Measurements from ENCODE around the gene OR2T27.
"Not testable (repeated sequence)": the region's sequence is repeated elsewhere in the genome, so short reads cannot be mapped to it uniquely, and the experiment has no call there.

Gene OR2T27

GRCh38 chr1:248642971-248643651 lies 12.2 kb downstream of the OR2T27 start:
- DNase-seq; in situ Hi-C loops (cut with HindIII; ENCODE audit: low pct_ligation_motif_present, low pct_unique_long_range_greater_than_20kb, low sequenced_read_pairs): not testable (repeated sequence)

- DNase-seq; in situ Hi-C loops (cut with HindIII; ENCODE audit: low pct_ligation_motif_present, low pct_unique_long_range_greater_than_20kb, low sequenced_read_pairs): not testable (repeated sequence)
Observed at GRCh38 chr1:248641583-248641982, 13.7 kb downstream of the OR2T27 start.

DNA sequence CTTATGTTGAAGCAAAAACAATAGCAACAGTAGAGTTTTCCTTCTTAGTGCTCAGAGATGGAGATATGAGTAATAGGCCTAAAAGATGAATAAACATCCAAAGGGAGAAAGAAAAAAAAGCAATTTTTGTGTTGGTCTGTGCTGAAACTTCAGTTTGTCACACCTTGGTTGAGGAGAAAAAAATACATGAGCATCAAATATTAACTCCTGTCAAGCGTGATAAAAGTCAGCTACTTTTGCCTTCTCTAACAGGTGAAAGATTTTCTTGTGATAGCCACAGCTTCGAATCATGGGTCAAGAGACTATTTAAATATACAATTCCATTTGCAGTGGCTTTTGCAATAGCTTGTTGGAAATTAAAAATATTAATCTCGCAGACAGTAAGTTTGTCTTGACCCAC lies 14.4 kb downstream of the OR2T27 start:
- in situ Hi-C loops (cut with HindIII; ENCODE audit: low pct_ligation_motif_present, low pct_unique_long_range_greater_than_20kb, low sequenced_read_pairs); DNase-seq: not testable (repeated sequence)

- DNase-seq; in situ Hi-C loops (cut with HindIII; ENCODE audit: low pct_ligation_motif_present, low pct_unique_long_range_greater_than_20kb, low sequenced_read_pairs): not testable (repeated sequence)
Observed at GRCh38 chr1:248639652-248640051, 15.7 kb downstream of the OR2T27 start.

- in situ Hi-C loops (cut with HindIII; ENCODE audit: low pct_ligation_motif_present, low pct_unique_long_range_greater_than_20kb, low sequenced_read_pairs); DNase-seq: not testable (repeated sequence)
Observed at GRCh38 chr1:248636612-248637011, 18.7 kb downstream of the OR2T27 start.

- in situ Hi-C loops (cut with HindIII; ENCODE audit: low pct_ligation_motif_present, low pct_unique_long_range_greater_than_20kb, low sequenced_read_pairs): not testable (repeated sequence)
Observed at GRCh38 chr1:248634991-248635390, 20.3 kb downstream of the OR2T27 start, which contains the start of gene OR2T11. Gene OR2T11, minus strand, starts transcription at chr1:248635091. Its CDS starts 7,963 bp downstream, at chr1:248627128.

GRCh38 chr1:248631354-248632008 lies 23.8 kb downstream of the OR2T27 start:
- in situ Hi-C loops (cut with HindIII; ENCODE audit: low pct_ligation_motif_present, low pct_unique_long_range_greater_than_20kb, low sequenced_read_pairs): no loop called here
- DNase-seq: no peak

More at GRCh38 chr1:248634991-248635390, 20.3 kb downstream of the OR2T27 start, which contains the start of gene OR2T11:
- not testable (repeated sequence) for DNase-seq

DNA sequence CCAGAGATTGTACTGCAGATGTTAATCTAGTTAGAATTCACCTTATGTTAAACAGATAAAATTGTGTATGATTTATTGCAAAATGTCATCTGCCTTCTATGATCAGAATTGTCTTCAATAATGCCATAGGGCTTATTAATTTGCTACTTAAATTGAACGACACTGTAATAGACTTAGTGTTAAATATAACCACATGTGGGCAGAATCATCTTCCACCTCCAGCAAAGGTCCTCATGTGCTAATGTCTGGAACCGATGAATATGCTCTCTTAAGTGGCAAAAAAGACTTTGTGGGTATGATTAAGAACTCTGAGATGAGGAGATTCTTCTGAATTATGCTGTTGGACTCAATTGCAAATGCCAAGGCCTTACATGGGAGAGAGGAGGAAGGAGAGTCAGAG lies 24.8 kb downstream of the OR2T27 start:
- no peak for DNase-seq
- in situ Hi-C loops (cut with HindIII; ENCODE audit: low pct_ligation_motif_present, low pct_unique_long_range_greater_than_20kb, low sequenced_read_pairs): no loop called here

GRCh38 chr1:248627971-248628844 lies 27.1 kb downstream of the OR2T27 start:
- DNase-seq: no peak
- in situ Hi-C loops (cut with HindIII; ENCODE audit: low pct_ligation_motif_present, low pct_unique_long_range_greater_than_20kb, low sequenced_read_pairs): no loop called here

DNA sequence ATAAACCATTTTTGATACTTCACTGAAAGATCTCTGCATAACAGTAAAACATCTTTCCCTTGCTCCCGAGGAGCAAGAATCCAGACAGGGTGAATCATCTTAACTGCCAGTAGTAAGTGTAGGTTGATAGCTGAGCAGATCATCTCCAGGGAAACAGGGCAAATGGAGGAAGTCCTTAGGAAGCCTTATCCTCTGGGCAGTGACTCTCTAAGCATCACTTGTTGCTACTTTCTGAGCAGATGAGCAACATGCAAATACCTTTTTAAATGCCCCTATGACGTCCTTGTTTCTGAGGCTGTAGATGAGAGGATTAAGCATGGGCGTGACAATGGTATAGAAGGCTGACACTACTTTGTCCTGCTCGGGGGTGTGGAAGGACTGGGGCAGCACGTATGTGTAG lies 29.4 kb downstream of the OR2T27 start:
- in situ Hi-C loops (cut with HindIII; ENCODE audit: low pct_ligation_motif_present, low pct_unique_long_range_greater_than_20kb, low sequenced_read_pairs): no loop called here
- no peak for DNase-seq

- DNase-seq: no peak
- in situ Hi-C loops (cut with HindIII; ENCODE audit: low pct_ligation_motif_present, low pct_unique_long_range_greater_than_20kb, low sequenced_read_pairs): no loop called here
Observed at GRCh38 chr1:248625166-248625565, 30.2 kb downstream of the OR2T27 start.

- DNase-seq: peak; percentile 54
- in situ Hi-C loops (cut with HindIII; ENCODE audit: low pct_ligation_motif_present, low pct_unique_long_range_greater_than_20kb, low sequenced_read_pairs): no loop called here
Observed at GRCh38 chr1:248622570-248623001, 32.7 kb downstream of the OR2T27 start.

DNA sequence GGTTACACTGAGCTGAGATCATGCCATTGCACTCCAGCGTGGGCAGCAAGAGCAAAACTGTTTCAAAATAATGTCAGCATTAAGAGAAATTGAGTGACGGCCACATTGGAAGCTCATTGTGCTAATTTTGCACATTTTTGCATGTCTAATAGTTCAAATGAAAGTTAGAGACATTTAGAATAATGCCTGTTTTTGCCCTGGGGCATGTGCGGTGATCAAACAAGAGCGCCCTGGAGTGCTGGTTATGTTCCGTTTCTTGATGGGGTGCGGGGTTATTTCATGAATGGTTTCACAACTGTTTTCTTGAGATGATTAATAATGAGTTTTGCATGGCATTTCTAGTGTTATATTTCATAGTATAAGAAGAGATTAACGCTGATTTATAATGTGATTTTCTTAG lies 33.6 kb downstream of the OR2T27 start:
- in situ Hi-C loops (cut with HindIII; ENCODE audit: low pct_ligation_motif_present, low pct_unique_long_range_greater_than_20kb, low sequenced_read_pairs): no loop called here
- DNase-seq: no peak

DNA sequence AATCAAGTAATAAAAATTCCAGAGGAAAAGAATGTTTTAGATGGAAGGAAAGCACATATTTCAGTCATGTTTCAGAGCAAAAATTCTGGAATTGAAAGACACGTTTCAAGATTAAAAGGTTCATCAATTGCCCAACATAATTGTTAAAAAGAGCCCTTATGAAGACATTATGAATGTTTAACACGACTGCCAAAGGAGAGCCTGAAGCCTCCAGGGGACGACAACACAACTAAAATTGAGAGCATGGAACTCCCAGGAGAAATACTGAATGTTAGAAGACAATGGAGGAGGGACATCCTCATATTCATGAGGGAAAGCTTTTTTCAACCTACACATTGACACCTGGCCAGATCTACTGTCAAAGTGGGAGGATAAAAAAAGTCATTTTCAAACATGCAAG lies 36.5 kb downstream of the OR2T27 start:
- in situ Hi-C loops (cut with HindIII; ENCODE audit: low pct_ligation_motif_present, low pct_unique_long_range_greater_than_20kb, low sequenced_read_pairs): no loop called here
- DNase-seq: peak; percentile 67

GRCh38 chr1:248618119-248618518 lies 37.2 kb downstream of the OR2T27 start:
- DNase-seq: no peak
- in situ Hi-C loops (cut with HindIII; ENCODE audit: low pct_ligation_motif_present, low pct_unique_long_range_greater_than_20kb, low sequenced_read_pairs): no loop called here

- no peak for DNase-seq
- in situ Hi-C loops (cut with HindIII; ENCODE audit: low pct_ligation_motif_present, low pct_unique_long_range_greater_than_20kb, low sequenced_read_pairs): no loop called here
Observed at GRCh38 chr1:248613742-248614141, 41.6 kb downstream of the OR2T27 start.

DNA sequence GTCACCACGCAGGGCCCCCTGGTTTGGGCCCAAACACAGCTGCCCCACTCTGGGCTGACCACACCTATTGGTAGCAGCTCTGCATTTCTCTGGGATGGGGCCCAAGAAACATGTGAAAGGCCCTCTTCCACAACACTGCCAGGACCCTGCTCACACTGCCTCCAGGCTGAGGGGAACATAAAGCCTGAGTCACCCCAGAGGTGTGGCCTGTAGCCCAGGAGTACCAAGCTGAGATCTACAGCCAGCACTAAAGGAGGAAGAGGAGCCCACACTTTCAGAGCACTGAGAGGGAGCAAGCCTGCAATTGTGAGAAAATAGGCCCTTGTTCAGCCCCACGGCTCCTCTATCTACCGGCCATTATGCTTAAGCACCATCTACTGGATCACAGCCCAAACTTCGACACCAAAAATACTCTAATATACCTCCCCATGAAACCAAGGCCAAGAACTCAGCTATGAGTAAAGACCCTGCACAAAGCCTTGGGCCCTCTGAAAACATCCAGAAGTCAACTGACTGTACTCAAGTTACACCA lies 43.4 kb downstream of the OR2T27 start:
- DNase-seq: no peak
- in situ Hi-C loops (cut with HindIII; ENCODE audit: low pct_ligation_motif_present, low pct_unique_long_range_greater_than_20kb, low sequenced_read_pairs): no loop called here

DNA sequence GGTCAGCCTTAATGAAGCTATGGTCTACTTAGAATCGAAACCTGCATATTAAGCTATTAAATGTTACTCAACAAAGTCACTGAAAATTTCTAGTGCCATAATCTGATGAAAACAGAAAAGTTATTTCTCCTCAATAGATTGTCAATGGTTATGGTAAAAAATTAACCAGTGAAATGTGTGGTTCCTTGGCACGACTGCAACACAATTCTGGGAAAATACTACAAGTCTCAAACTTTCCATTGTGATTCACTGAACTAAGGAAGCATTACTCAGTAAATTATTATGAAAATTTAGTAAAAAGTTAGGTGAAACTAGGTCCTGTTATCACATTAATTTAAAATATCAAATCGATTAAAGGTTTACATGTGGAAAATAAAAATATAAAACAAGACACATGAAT lies 45.0 kb downstream of the OR2T27 start:
- DNase-seq: no peak
- in situ Hi-C loops (cut with HindIII; ENCODE audit: low pct_ligation_motif_present, low pct_unique_long_range_greater_than_20kb, low sequenced_read_pairs): no loop called here

Data from ACHN (cell line).